ENCODE measurements around the gene SLC8A1.

GRCh38 chr2:40259900-40260299, 192.0 kb downstream of the SLC8A1 start:
- TF ChIP-seq, protein P1, sequence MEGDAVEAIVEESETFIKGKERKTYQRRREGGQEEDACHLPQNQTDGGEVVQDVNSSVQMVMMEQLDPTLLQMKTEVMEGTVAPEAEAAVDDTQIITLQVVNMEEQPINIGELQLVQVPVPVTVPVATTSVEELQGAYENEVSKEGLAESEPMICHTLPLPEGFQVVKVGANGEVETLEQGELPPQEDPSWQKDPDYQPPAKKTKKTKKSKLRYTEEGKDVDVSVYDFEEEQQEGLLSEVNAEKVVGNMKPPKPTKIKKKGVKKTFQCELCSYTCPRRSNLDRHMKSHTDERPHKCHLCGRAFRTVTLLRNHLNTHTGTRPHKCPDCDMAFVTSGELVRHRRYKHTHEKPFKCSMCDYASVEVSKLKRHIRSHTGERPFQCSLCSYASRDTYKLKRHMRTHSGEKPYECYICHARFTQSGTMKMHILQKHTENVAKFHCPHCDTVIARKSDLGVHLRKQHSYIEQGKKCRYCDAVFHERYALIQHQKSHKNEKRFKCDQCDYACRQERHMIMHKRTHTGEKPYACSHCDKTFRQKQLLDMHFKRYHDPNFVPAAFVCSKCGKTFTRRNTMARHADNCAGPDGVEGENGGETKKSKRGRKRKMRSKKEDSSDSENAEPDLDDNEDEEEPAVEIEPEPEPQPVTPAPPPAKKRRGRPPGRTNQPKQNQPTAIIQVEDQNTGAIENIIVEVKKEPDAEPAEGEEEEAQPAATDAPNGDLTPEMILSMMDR (IDR thresholded peaks at IDR 0.05): no peak
- TF ChIP-seq POLR2A (IDR thresholded peaks at IDR 0.05): no peak

Measured in Peyer's patch (tissue), 4 donors.